ENCODE data around the gene EPB41L2. TPM values are rescaled to one million over a fixed set of nuclear protein-coding genes. Genes with fewer than 3 reads are reported as not detected.

The EPB41L2 gene
- total RNA-seq, 2 donors from 2014 or later: 99.6 to 110 TPM

- H3K9me3 ChIP-seq: no peaks in the 10 kb centered on the region
- no peak overlapping the region for H3K4me3 ChIP-seq
- no peak for TF ChIP-seq CTCF (IDR thresholded peaks at IDR 0.05)
- H3K36me3 ChIP-seq: no peaks in the 10 kb centered on the region
- no peaks in the 10 kb centered on the region for H3K27me3 ChIP-seq (replicated peaks; ENCODE audit: insufficient read depth)
- H3K4me1 ChIP-seq (ENCODE audit: control insufficient read depth in 1 of 2, low read depth in 2 of 2): no peaks in the 10 kb centered on the region
- H3K27ac ChIP-seq: no peak overlapping the region
- no peak for ATAC-seq (ENCODE audit: insufficient number of reproducible peaks, low FRiP score, low read depth)
- DNase-seq (ENCODE audit: low spot score): no peak
Observed at GRCh38 chr6:130794010-130794697, 268.9 kb downstream of the EPB41L2 start.

Other genes starting within 250 kb of the EPB41L2 start
- not detected for gene SMLR1, start 235.8 kb downstream of the EPB41L2 start, total RNA-seq
- gene AKAP7, start 72.2 kb upstream of the EPB41L2 start, total RNA-seq: 1 to 10 TPM; 3.0 to 4.1 TPM